GM21825 (cell line): ENCODE measurements around the gene M1AP.

Source experiments
- ATAC-seq: cut with Tn5 transposase; IDR thresholded peaks from one replicate; pipeline ENCODE4 v1.9.1; 2021; ENCODE audit warnings: mild to moderate bottlenecking, moderate library complexity; ENCODE audit not compliant: unreplicated experiment

The M1AP gene

DNA sequence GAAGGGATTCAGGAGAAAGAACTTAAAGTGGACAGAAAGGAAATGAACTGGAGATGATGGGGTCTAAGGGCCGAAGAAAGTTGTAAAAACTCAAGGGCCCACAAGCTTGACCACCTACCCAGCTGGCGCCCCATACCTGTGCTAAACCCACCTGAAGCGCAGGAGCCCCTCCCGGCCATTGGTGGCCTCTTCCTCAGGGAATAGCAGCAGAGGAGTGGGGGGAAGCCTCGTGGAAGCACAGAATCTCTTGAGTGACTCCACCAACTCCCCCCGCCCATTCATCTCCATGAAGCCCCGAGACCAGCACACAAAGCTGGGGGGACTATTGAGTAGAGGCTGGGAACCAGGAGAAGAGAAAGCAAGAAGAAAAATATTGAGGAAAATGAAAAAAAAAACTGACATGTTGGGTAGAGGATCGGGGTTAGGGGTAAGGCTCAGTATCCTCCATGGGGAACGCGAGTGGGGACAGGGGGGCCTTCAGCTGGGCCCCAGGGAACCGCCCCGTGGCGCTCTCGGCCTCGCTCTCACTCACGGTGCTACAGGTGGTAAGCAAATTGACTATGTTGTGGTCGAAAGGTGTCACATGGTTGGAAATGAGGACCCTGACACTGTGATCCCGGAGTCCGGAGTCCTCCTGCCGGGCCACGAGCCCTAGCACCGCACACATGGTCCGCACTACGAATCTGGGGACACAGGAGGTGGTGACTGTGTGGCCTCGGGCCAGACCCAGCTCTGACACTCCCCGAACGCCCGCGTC is 119.4 kb downstream of the M1AP start:
- peak; percentile 6 for ATAC-seq

DNA sequence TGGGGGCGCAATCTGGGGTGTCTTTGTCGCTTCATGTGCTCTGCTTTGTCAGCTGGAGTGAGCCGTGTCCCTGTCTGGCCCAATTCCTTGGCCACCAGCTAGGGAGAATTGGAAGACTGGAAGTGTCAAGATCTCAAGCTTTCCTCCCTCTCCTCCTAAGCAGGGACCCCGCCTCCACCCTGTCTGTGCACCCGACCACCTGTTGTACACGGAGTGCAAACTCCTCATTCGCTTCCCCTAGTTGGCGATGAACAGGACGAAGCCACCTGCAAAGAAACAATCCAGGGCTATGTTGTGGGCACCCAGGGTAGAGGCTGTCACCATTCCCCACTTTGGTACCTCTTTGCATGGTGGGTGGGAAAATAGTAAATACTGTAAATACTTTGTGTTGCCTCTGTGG is 120.4 kb downstream of the M1AP start:
- ATAC-seq, result no peak

DNA sequence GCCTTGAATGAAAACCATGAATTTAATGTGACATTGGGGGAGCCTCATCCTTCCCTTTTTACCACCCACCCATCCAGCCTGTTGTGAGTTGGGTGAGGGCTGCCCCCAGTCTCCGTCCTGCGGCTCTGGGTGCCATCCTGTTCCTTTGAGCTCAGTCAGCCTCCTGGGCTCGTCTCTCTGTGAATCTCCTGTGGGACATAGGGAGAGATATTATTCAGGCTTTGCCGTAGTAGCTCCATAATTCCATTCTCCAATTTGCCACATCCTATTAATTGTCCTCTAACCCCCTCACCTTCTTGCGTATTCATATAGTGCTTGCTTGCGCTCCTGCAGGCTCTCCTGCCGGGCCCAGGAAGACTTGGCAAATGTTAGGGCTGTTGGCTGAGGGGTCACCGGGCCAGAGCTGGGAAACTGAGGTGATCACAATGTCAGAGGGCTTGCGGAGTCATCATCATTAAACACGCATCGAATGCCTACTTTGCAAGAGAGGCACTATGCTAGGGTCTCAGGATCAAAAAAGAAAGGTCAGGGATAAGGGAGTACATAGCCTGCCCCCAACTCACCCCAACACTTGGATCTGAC is 121.4 kb downstream of the M1AP start:
- no peak for ATAC-seq

DNA sequence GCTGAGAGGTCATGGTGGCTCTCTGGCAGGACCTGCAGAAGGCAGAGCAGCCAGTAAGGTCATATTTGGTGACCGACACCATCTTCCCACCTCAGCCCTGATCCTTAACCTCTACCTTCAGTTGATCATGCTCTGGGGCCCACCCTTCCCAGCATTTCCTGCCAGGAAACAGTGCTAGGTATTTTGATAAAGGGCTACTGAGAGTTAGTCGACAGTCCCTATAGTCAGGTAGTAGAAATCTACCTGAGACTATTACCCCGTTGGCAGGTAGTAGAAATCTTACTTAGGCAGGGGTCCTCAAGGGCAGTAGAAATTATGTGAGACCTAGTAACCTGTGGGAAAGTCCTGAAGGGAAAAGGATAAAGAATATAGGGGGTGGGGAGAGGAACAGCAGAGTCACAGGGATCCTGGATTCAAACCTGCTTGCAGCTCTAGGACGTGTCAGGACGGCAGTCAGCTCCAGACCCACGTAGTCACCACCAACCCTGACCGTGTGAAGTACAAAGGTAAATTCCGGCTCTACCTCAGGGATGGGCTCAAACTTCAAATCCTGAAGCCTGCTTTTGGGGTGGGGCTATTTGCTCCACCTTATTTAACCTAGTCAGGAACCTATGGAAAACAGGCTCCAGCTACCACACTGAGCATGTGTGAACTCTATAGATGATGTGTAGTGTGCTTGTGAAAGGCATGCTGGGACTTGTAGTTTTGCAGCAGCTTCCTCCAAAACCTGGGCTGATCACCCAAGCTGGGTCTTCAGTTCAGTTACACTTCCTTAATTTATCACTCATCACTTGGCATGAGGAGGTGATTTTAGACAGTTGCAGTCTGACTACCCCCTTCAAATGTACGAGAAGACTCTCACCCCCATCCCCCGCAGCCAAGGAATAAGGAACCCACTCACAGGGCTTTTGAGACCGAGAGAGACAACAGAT is 122.1 kb downstream of the M1AP start, which contains the start of gene DQX1:
Gene DQX1, minus strand, starts transcription at position 515 of the 932 bp plus-strand sequence. Its CDS starts 502 bp downstream, at position 13.
- ATAC-seq, result no peak

DNA sequence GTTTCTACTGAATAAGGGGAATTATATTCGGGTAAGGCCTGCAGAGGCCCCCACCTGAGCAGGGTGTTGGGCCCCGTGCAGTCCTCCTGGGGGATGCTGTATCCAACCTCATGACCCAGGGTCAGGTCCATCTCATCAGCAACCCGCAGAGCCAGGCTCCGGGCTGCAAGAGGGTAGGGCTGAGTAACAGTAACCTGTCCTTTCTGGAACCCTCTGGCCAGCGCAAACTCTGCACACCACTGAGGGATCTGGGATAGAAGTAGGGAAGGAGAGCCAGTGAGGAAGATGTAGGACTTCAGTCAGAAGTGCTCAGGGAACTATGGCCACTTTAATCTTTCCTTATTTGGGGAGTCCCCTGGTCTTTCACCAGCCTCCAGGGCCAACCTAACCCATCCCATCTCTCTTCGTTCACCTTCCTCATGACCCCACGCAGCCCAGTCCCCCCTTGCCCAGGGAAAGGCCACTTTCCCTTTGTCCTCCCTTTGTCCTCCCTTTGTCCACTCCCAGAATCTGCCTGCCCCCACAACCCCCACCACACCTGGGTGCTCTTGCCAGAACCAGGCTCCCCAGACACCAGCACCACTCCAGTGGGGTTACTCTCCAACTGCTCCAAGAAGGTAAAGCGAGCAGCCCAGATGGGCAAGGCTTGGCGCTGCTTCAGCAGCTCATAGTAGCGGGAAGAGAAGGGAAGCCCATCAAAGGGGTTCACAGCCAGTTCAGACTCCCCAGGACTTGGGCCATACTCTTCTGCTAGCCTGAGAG is 123.0 kb downstream of the M1AP start:
- no peak for ATAC-seq

DNA sequence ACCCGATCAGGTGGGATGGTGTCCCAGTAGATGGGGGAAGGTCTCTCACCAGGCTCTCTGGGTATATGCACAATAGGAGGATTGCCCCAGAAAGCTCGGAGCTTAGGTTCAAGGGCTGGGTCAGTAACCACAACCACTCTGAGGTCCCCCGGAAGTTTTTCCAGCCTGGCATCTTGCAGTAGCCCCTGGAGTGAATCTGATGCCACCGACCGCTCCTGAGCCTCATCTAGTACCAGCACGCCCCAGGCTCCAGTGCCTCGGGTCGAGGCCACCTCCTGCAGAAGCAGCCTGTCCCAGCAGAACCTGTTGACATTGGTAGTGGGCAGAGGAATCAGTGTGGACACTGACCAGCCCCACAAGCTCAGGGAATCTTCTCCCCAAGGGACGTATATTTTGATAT is 124.1 kb downstream of the M1AP start:
- no peak for ATAC-seq

DNA sequence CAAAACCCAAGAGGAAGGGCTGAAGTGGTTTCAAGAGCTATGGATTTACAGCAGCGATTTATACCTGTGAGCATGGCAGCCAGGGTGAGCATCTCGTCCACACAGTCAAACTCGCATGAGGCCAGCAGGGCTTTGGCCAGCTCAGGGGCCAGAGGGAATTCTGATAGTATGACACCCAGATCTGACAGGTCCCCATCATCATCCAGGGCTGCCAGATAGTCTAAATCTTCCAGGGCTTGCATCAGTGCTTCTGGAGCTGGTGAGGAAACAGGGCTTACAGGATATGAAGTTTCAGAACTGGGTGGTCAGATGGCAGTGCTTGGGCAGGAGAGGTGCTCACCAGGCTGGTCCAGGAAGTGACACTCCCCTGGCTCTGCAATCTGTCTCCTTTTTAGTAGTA is 125.6 kb downstream of the M1AP start:
- no peak for ATAC-seq

DNA sequence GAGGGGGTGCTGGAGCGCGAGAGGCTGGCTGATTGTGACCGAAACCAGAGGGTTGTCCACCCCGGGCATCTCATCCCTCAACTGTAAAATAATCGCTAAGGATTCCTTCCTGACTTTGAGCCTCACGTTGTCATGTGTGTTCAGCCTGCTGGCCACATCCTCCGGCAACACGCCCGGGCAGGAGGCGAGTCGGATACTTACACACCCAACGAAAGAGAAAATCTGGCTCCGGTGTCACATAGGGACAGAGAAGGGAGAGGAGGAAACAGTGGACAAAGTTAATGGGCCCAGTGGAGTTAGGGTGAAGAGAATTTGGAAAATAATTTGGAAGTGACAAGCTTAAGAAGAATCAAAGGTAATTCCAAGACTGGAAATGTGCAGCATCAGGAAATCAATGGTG is 131.5 kb downstream of the M1AP start:
- ATAC-seq, result no peak

DNA sequence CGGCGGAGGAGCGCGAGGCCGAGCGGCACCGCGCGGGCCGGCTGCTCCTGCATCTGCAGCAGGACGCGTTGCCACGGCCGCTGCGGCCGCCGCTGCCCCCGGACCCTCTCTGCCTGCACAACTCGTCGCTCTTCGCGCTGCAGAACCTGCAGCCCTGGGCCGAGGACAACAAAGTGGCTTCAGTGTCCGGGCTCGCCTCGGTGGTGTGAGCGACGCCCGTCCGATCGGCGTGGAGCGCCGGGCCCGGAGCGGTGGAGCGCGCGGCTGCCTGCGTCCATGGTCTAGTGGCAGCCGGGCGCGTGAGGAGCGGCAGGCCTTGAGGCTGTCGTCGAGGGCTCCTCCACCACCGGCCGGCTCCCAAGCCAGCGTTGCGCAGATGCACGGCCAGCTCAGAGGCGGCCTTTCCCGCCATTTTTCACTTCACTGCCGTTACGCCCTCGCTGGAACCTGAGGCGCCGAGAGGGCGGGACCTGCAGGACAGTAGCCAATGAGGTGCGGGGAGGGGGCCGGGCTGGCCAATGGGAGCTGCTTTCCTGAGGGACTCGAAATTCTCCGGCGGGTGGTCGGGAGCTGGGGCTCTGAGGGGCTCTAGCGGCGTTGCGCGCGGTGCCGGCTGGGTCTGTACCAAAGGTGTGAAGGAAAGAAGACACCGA is 132.0 kb downstream of the M1AP start:
- peak; percentile 60 for ATAC-seq

DNA sequence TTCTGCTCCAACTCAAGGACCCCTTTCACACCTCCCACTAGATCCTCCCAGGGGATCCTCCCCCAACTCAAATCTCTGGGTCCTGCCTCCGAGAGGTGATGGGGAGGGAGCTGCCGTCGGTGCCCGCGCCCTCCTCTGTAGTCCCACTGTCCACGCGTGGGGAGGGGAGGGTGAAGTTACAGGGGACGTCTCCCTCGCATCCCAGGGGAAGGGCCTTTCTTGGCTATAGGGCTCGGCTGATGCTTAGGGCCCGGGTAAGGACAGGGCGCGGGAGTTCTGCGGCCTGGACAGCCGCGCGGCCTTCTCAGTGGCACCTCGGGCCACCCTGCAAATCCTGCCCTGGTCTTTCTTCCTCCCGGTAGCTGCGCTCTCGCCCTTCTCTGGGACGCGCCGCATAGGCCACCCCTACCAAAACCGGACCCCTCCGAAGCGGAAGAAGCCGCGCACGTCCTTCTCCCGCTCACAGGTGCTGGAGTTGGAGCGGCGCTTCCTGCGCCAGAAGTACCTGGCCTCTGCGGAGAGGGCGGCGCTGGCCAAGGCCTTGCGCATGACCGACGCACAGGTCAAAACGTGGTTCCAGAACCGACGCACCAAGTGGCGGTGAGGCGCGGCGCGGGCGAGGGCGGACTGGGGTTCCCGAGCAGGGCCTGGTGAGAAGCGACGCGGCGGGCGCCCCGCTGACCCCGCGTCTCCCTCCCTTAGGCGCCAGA is 132.7 kb downstream of the M1AP start:
- no peak for ATAC-seq

DNA sequence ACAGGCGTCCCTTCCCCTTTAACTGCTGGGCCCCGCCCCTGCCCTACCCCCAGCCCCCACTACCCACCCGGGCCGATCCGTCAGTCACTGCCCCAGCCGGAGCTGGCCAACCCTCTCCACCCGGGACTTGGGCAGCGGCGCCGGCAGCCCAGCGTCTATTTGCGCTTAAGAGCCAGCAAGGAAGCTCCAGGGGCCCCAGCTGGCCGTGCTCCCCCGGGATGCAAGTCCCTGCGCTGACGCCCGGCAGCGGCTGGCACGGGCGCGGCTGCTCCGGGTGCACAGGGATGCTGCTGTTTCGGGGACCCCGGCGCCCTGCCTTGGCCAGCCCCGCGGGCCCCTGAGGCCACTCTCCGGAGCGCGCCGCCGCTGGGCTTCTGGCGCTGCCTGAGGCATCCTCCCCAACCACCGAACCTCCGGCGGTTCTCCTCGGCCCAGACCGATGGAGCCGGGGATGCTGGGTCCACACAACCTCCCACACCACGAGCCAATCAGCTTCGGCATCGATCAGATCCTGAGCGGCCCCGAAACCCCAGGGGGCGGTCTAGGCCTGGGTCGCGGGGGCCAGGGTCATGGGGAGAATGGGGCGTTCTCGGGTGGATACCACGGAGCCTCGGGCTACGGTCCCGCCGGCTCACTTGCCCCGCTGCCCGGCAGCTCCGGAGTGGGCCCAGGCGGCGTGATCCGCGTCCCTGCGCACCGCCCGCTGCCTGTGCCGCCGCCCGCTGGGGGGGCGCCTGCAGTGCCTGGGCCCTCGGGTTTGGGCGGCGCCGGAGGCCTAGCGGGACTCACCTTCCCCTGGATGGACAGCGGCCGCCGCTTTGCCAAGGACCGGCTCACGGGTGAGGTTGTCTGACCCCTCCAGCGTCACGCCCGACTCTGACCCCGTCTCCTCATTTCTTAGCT is 133.5 kb downstream of the M1AP start, which contains the start of gene TLX2:
Gene TLX2, plus strand, starts transcription at position 83 of the 903 bp plus-strand sequence. Its CDS starts 357 bp downstream, at position 440.
- no peak for ATAC-seq

DNA sequence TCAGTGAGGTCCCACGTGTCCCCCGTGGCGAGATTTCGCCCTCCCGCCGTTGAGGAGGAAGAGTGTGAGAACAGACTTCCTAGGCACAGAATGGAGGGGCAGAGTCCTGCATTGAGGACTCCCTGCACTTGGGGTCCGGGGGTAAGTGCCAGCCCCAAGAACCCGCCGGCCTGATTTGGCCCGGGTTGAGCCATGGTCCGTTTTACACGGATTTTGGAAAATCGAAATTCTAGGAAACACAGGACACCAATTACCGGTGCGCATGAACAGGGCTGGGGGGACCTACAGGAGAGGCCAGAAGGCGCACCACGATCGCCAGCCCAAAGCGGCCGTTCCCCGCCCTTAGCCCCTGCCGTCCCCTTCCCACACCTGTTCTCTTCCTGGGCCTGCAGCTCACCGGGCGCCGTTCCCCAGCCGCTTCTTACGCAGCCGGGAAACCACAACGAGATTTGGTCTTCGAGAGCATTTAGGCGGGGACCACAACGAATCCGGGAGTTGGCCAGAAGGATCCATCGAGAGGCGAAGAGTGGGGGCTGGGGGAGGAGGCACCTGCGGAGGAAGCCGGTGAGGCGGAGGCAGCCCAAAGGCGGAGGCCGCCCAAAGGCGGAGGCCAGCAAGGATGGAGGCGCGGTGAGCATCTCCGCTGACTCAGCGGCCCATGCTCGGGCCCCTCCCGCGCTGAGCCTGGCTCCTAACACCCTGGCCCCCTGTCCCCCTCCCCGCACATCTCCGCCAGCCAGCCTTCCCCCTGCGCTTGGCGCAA is 134.3 kb downstream of the M1AP start:
- ATAC-seq, result no peak

DNA sequence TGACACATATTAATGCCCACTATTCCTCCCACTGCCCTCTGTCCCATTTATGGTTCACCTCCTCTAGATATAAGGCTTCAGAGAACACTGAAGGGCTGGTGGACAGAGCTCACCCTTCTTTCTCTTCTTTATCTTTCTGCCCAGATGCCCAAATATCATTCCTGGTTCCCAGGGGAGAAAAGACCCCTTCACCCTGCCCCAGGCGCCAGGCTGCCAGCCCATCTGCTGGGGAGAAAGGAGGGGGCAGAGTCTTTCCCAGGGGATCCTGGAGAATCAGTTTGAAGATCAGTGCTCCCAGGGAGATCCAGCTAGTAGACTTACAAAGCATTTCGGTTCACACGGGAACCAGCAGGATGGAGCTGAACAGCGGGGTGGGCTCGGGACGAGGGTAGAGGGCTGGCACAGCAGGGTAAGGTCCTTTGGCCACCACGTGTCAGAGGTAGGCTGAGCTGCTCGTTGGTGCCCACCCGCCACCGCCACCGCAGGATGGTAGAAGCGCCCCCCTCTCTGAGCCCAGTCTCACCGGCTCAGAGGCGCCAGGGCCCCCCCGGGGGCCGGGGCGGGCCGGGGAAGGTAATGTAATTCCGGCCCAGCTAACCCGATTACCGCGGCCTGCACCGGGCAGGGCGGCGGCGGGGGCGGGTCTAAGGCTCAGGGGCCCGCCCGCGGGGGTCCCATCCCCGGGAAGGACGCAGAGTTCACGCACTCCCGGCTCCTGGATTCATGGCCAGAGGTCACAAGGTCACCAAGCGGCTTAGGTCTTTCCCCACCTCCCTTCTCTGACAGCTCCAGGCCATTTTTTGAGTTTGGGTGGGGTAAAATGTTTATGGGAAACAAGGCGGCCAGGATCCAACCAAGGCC is 135.2 kb downstream of the M1AP start:
- no peak for ATAC-seq

DNA sequence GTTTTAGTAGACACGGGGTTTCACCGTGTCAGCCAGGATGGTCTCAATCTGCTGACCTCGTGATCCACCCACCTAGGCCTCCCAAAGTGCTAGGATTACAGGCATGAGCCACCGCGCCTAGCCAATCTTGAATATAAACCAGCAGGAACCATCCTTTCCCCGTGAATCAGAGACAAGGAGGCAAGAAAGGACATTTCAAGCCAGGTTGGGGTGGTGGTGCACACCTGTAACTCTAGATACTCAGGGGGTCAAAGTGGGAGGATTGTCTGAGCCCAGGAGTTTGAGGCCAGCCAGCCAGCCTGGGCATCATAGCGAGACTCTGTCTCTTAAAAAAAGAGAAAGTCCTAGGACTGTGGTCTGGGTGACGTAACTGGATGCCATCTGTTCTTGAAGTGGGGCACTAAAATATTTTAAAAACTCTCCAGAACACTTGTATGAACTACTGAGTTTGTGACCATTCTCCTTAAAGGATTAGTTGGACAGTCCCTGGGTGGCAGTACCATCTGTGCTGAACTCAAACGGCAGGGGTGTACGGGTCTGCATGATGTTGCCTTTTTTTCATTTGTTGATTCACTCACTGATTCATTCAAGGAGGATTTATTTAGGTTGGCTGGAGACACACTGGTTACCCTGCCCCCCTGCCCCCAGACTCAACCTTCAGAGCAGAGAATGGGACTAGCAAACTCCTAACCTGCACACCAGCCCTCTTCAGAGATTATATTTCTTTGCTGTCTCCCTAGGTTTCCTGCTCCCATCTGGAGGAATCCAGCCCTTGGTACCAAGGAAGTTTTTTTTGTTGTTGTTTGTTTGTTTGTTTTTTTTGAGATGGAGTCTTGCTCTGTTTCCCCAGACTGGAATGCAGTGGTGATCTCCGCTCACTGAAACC is 136.8 kb downstream of the M1AP start:
- no peak for ATAC-seq

DNA sequence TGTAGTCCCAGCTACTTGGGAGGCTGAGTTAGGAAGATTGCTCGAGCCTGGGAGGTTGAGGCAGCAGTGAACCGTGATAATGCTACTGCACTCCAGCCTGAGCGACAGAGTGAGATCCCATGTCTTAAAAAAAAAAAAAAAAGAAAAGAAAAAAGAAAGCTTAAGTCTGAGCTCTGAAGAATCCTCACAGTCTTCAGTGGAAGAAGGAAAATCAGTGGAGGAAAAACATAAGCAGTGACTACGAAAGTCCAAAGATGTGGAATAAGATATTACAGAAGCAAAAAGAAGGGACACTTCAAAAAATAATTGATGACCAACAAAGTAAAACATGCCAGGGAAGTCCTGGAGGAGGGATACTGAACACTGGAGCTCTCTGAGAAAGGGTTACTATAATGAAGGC is 137.9 kb downstream of the M1AP start:
- no peak for ATAC-seq
